HepG2 (cell line): ENCODE data around the gene ST7L. TPM values are rescaled to one million over a fixed set of nuclear protein-coding genes. Genes with fewer than 3 reads are reported as not detected.

Experiments
- ATAC-seq: fragments of 200-7000 bp; cut with Tn5 transposase; 3 replicates; pipeline ENCODE4 v1.9.1; 2020; ENCODE audit warnings: mild to moderate bottlenecking, moderate library complexity
- BruUV-seq: library from RNA; stranded (reverse); fragments of 400-500 nt; replicated peaks from 2 replicates; lab custom pipeline; 2021; lab: Mats Ljungman, UMichigan
- CTCF ChIA-PET: fragments of 300-600 bp; formaldehyde crosslinking; extraction: SDS; loops from one replicate; lab custom pipeline; 2021; ENCODE audit warnings: low total read pairs, inconsistent platforms, low intra/inter-chr PET ratio; lab: Yijun Ruan, JAX
- POLR2A ChIA-PET: fragments of 350-600 bp; sonication (Branson Sonifier 250); formaldehyde crosslinking; loops from one replicate; lab custom pipeline; 2020; ENCODE audit warnings: antibody characterized with exemption, inconsistent platforms; lab: Yijun Ruan, JAX
- DNase-seq: peaks from one replicate; pipeline ENCODE4 v3.0.0-alpha.2; 2015; ENCODE audit warnings: low spot score
- FAIRE-seq: peaks from 3 replicates; lab custom pipeline; 2011; peaks lifted over from hg19 to GRCh38; lab: Jason Lieb, UNC
- H2AFZ ChIP-seq: one replicate; pipeline ENCODE4 v1.6.1; 2011; ENCODE audit warnings: low read length, inconsistent platforms
- H3K27ac ChIP-seq: fragments of 300-600 bp; 3 replicates; pipeline ENCODE4 v1.8.0; 2011; ENCODE audit warnings: mixed run types, mild to moderate bottlenecking, mixed read lengths, low read length, inconsistent platforms; ENCODE audit not compliant: insufficient read depth; ENCODE audit errors: extremely low read length
- H3K27me3 ChIP-seq, 2 experiments: fragments of 200-600 bp in 1 of 2; 2 replicates in 1 of 2; 3 replicates in 1 of 2; pipeline versions ENCODE4 v1.6.0 to v1.8.0; 2011; ENCODE audit warnings: low read length in 2 of 2, mild to moderate bottlenecking in 2 of 2, moderate library complexity in 2 of 2, inconsistent platforms in 1 of 2; ENCODE audit not compliant: insufficient read depth in 2 of 2, control insufficient read depth in 1 of 2
- H3K36me3 ChIP-seq, 2 experiments: fragments of 200-600 bp in 1 of 2; replicated peaks in 1 of 2; 2 replicates in 1 of 2; 3 replicates in 1 of 2; pipeline versions ENCODE4 v1.5.1 to v1.8.0; 2011; ENCODE audit warnings: low read length in 2 of 2, inconsistent platforms in 1 of 2; ENCODE audit not compliant: insufficient read depth in 2 of 2, control insufficient read depth in 1 of 2
- H3K4me1 ChIP-seq: 2 replicates; pipeline ENCODE4 v1.5.1; 2012; ENCODE audit warnings: low read length, inconsistent platforms; ENCODE audit not compliant: insufficient read depth
- H3K4me2 ChIP-seq: 2 replicates; pipeline ENCODE4 v1.6.0; 2011; ENCODE audit warnings: low read depth, low read length, inconsistent platforms
- H3K4me3 ChIP-seq, 3 experiments: fragments of 200-600 bp in 1 of 3; sonication (generic), shearing (Covaris generic) in 1 of 3; replicated peaks in 1 of 3; 2 replicates each; pipeline ENCODE4 v1.5.1; 2011 to 2016; ENCODE audit warnings: low read length in 3 of 3, inconsistent platforms in 2 of 3, low read depth in 2 of 3, mild to moderate bottlenecking in 2 of 3, control low read depth in 1 of 3, mixed read lengths in 1 of 3; ENCODE audit not compliant: insufficient read depth in 1 of 3
- H3K79me2 ChIP-seq: one replicate; pipeline ENCODE4 v1.6.1; 2011; ENCODE audit warnings: low read length, inconsistent platforms; ENCODE audit not compliant: insufficient read depth
- H3K9ac ChIP-seq: 2 replicates; pipeline ENCODE4 v1.6.0; 2011; ENCODE audit warnings: mild to moderate bottlenecking, low read depth, low read length, inconsistent platforms; ENCODE audit not compliant: insufficient read depth
- H3K9me3 ChIP-seq: 2 replicates; pipeline ENCODE4 v1.5.1; 2012; ENCODE audit warnings: mild to moderate bottlenecking, low read length
- H4K20me1 ChIP-seq: 2 replicates; pipeline ENCODE4 v1.6.0; 2011; ENCODE audit warnings: inconsistent platforms, mild to moderate bottlenecking, low read length, moderate library complexity; ENCODE audit not compliant: insufficient read depth
- ATF7 ChIP-seq, 2 experiments: fragments of 450-650 bp in 1 of 2; sonication (generic) in 1 of 2; formaldehyde crosslinking in 1 of 2; IDR thresholded peaks; 2 replicates each; pipeline versions ENCODE4 v1.4.0 to v1.6.1; 2016 to 2020; ENCODE audit warnings: antibody characterized with exemption in 1 of 2, mild to moderate bottlenecking in 1 of 2, missing genetic modification reagents in 1 of 2
- CEBPZ ChIP-seq: IDR thresholded peaks from 2 replicates; pipeline ENCODE4 v1.6.1; 2012; ENCODE audit warnings: low read length, improper control_type of control experiment
- E2F5 ChIP-seq: sonication (generic); formaldehyde crosslinking; conservative IDR thresholded peaks from 2 replicates; pipeline ENCODE4 v1.4.0; 2020; ENCODE audit warnings: missing genetic modification reagents
- MAX ChIP-seq: IDR thresholded peaks from 2 replicates; pipeline ENCODE4 v1.6.1; 2012; ENCODE audit warnings: inconsistent platforms
- ZNF576 ChIP-seq: sonication (generic); formaldehyde crosslinking; IDR thresholded peaks from 2 replicates; pipeline ENCODE4 v1.4.0; 2020; ENCODE audit warnings: mild to moderate bottlenecking, missing genetic modification reagents
- whole genome bisulfite sequencing: methylation state at CpG from one replicate; pipeline ENCODE4 v1.1.6; 2017; ENCODE audit warnings: low lambda C conversion rate; 5-methylcytosine and 5-hydroxymethylcytosine counted together
- in situ Hi-C: cut with HindIII; loops from 2 replicates; pipeline ENCODE4 v1.10.0; 2017; ENCODE audit warnings: low pct_unique_long_range_greater_than_20kb; ENCODE audit not compliant: extremely low pct_ligation_motif_present
- intact Hi-C: fragments of 100-400 bp; cut with micrococcal nuclease; formaldehyde crosslinking; loops from one replicate; pipeline ENCODE4 v1.10.0; 2022; ENCODE audit not compliant: unreplicated experiment
- polyA plus RNA-seq, 8 experiments: library from polyadenylated mRNA; depleted of rRNA in 3 of 8; stranded (reverse) in 7 of 8; unstranded in 1 of 8; fragments of >200 nt; fragmentation: Illumina TruSeq in 4 of 8; extraction: Trizol in 4 of 8; gene quantifications; 2 replicates each; pipeline versions ENCODE4 v1.2.1 to v1.2.3, GENCODE V29; 2011 to 2016; ENCODE audit warnings: low read depth in 4 of 8, missing spikeins in 1 of 8, mixed read lengths in 1 of 8; ENCODE audit not compliant: insufficient read depth in 1 of 8
- total RNA-seq, 5 experiments: library from RNA; depleted of rRNA; stranded (reverse); fragments of >200 nt; fragmentation: Illumina TruSeq; extraction: Trizol; gene quantifications; 2 replicates each; pipeline ENCODE4 v1.2.3, GENCODE V29; 2016; ENCODE audit warnings: low read depth in 1 of 5

The ST7L gene
- total and polyA plus RNA-seq, 2 of the 13 experiments (the other 11 are each of a cell fraction or from before 2014, with no cell fraction given): 8.6 to 19.9 TPM

GRCh38 chr1:112633628-112634027 lies 14.7 kb upstream of the ST7L start:
- WGBS: 93% methylated on average over 2 of the region's 2 CpGs
- no peak overlapping the region for H3K27ac ChIP-seq
- FAIRE-seq: no peak

More at GRCh38 chr1:112633628-112634027, 14.7 kb upstream of the ST7L start:
- in situ Hi-C loops: no loop called here
- Histone ChIP-seq H3K9ac (no peak overlapping the region), H3K36me3 (peaks cover 0 to 9% of the 10 kb centered on the region in 2 experiments; a peak in 3 of 5 replicates), H2AFZ (no peak overlapping the region), H3K4me2 (no peak overlapping the region), H3K27me3 (no peaks in the 10 kb centered on the region), H4K20me1 (peaks cover 59% of the 10 kb centered on the region), H3K79me2 (peaks cover 94% of the 10 kb centered on the region), H3K4me1 (peaks cover 80% of the 10 kb centered on the region), H3K4me3 (no peak overlapping the region), H3K9me3 (no peaks in the 10 kb centered on the region)
- TF ChIP-seq ZNF576 (CRISPR knock-in tag) (no peak), CEBPZ (no peak), ATF7 (IDR thresholded peaks at IDR 0.05) (no peak), ATF7 (CRISPR knock-in tag; IDR thresholded peaks at IDR 0.05) (no peak), MAX (no peak), E2F5 (CRISPR knock-in tag) (no peak)
- ChIA-PET POLR2A (no interaction called here), CTCF (no interaction called here)
- intact Hi-C loops: no loop called here
- no TSS peak for BruUV-seq
- ATAC-seq: no peak
- no peak for DNase-seq
